GM21515 (cell line): ENCODE results near the gene CENPE.
A peak's percentile ranks its signal among the peaks of the same experiment; 100 is the strongest.

Experiments used
- ATAC-seq: cut with Tn5 transposase; IDR thresholded peaks from one replicate; pipeline ENCODE4 v1.9.1; 2021; ENCODE audit not compliant: unreplicated experiment

Gene CENPE

DNA sequence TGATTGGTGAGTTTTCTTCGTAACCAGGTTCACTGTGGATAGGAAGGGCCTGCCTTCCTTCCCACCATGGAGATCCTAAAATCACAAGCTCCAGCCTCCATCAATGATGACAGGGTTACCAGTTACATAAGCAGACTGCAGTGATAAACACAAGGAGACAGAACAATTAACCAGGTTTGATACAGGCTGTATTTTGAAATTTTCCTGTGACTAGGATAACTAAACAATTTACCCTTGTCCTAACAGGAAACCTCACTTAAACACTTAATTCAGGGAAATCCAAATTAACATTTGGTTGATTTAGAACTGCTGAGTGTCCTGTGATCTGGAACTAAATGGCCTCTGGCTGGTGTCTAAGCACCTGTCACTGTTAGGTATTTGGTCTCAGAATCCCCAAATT, 118.5 kb downstream of the CENPE start:
- no peak for ATAC-seq

DNA sequence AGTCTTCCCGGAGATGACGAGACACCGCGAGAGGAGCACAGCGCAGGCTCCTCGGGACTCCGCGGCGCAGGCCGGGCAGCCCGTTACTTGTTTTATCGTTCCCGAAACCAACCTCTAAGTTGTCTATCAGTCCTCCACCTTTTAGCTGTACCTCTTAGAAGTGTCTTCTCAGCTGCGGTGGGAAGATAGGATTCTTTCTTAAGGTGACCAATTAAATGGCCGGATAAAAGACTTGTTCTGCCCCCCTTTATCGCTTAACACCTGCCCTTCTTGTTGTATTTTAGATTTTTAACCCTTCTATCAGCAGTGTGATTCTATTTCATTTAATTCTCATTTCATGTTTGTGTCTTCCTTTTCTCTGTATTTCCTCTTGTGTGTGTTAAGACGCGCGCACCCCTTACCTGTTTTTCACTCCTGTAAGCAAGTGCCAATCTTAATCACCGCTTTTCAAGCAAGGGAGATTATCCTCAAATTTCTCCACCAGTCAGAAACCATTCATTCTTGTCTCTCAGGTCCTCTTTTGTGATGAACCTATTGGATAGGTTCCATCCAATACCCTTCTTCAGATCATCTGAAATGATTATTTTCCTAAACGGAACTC, 121.3 kb downstream of the CENPE start, which contains the start of gene SLC9B2:
SLC9B2 (minus strand) TSS at position 15 of the 601 bp plus-strand sequence. CDS start 9,211 bp downstream, outside the sequence.
- ATAC-seq, result peak; percentile 45

DNA sequence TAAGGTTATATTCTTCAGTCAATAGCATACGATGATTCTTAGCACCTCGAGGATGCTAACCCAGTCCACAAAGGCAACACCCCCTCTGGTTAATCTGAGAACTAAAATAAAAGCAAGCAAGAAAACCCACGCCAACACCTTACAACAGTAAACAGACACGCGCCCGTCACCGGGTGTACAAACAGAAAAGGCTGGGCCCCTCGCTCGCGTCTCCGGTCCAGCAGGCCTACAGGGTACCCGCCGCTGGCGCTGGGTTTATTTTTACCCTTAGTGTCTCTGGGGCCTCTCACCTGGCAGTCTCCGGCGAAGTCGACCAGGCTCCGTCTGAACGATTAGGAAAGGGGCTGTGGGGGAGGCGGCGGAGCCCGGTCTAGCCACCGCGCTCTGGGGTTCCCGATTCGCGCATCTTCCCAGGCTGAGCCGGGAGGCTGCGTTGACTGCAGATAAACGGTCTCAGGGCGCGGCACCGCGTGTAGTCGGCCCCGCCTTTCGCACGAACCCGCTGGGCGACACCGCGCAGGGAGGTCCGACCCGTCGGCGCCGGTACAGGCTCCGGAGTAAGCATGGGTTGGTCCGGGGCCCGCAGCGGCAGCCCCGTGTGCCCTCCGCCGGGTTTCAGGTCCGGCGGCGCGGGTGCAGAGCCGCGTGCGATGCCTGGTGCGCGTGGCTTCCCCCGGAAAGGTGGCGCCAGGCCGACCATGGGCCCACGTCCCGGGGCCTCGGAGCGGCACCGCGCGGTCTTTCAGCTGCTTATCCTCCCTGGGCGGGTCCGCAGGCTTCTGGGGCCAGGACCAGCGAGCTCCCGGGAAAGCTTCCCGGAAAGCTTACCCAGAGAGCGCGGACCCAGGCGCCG, 122.0 kb downstream of the CENPE start:
- ATAC-seq, result peak; percentile 52

- ATAC-seq, result peak; percentile 0
Measured at GRCh38 chr4:103075435-103075893, 122.7 kb downstream of the CENPE start.

DNA sequence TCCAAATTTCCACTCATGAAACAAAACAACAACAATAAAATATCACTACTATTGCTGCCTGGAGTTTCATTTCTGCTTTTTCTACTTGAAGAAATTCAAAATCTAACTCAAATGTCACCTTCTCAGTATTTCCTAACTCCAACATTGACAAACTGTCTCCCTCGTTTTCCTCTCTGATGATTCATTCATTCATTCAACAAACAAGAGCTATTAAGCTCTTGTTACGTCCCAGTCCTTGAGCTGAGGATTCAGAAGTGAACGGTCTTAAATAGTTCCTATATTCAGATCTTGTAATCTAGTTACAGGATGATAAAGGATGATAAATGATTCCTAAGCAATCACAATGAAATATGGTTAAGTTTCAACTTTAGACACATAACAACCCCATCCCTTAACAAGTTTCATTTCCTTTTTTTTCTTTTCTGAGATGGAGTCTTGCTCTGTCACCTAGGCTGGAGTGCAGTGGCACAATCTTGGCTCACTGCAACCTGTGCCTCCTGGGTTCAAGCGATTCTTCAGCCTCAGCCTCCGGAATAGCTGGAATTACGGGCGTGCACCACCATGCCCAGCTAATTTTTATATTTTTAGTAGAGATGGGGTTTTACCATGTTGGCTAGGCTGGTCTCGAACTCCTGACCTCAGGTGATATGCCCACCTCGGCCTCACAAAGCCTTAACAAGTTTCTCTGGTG, 123.3 kb downstream of the CENPE start:
- peak; percentile 44 for ATAC-seq

GRCh38 chr4:103073792-103074438, 124.2 kb downstream of the CENPE start:
- ATAC-seq, result no peak

DNA sequence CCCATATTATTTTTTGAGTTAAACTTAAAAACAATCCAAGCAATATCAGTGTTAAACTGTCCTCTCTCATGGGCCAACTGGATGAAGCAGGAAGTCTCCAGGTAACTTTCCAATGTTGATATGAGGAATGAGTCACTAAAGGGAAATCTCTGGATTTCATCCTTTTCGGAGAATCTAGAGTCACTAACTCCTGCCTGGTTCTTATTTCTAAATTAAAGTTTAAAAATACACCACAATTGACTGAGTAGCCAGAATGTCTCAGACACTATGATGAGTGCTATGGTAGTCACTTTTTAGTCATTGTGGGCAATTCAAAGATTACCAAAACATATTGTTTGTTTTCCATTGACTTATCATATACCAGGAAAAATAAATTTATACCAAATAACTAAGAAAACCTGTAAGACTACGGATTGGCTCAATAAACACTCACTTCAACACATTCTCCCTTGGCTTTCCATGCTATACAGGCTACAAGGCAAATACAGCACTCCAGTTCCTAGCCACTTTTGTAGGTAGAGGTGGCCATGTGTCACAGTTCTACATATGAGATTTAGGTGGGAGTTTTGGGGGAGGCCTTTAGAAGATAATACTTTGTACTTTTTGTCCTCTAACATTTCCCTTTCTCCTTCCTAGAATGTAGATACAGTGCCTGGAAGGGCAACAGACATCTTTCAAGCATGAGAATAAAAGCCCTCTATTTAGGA, 130.1 kb downstream of the CENPE start:
- no peak for ATAC-seq

- no peak for ATAC-seq
Measured at GRCh38 chr4:103060453-103061148, 137.5 kb downstream of the CENPE start.
